ENCODE data around the gene RBMS3. TPM values are rescaled to one million over a fixed set of nuclear protein-coding genes. Genes with fewer than 3 reads are reported as not detected.

The RBMS3 gene
- total and polyA plus RNA-seq, 9 donors = 11.6 to 79.2 (median 63.1) TPM

GRCh38 chr3:29597376-29598008 is 316.6 kb downstream of the RBMS3 start:
- H3K27ac ChIP-seq = no peak overlapping the region
- H3K36me3 ChIP-seq = no peaks in the 10 kb centered on the region
- H3K4me1 ChIP-seq (ENCODE audit: insufficient read depth) = peaks cover 2% of the 10 kb centered on the region
- no peak for DNase-seq
- intact Hi-C loops (cut with DNase I) = no loop called here
- no peaks in the 10 kb centered on the region for H3K27me3 ChIP-seq
- 31 to 34% (median 34%) methylated on average over 3 of the region's 3 CpGs for WGBS, 3 donors
- H3K4me3 ChIP-seq = no peak overlapping the region
- no peaks in the 10 kb centered on the region for H3K9me3 ChIP-seq
- TF ChIP-seq CTCF (IDR thresholded peaks at IDR 0.05) (no peak), POLR2A (IDR thresholded peaks at IDR 0.05) (no peak), EP300 (IDR thresholded peaks at IDR 0.05) (no peak)

GRCh38 chr3:29601861-29602585 is 321.2 kb downstream of the RBMS3 start:
- no peaks in the 10 kb centered on the region for H3K36me3 ChIP-seq
- no peaks in the 10 kb centered on the region for H3K27me3 ChIP-seq
- H3K27ac ChIP-seq = no peak overlapping the region
- intact Hi-C loops (cut with DNase I) = no loop called here
- DNase-seq = no peak
- TF ChIP-seq CTCF (IDR thresholded peaks at IDR 0.05) (no peak), POLR2A (IDR thresholded peaks at IDR 0.05) (no peak), EP300 (IDR thresholded peaks at IDR 0.05) (no peak)
- WGBS, 3 donors = 71 to 83% (median 72%) methylated on average over 4 of the region's 4 CpGs
- H3K9me3 ChIP-seq = no peaks in the 10 kb centered on the region
- H3K4me1 ChIP-seq (ENCODE audit: insufficient read depth) = peaks cover 2% of the 10 kb centered on the region
- no peak overlapping the region for H3K4me3 ChIP-seq

- Histone ChIP-seq H3K9me3 (no peaks in the 10 kb centered on the region), H3K4me3 (no peak overlapping the region), H3K27me3 (no peaks in the 10 kb centered on the region), H3K36me3 (no peaks in the 10 kb centered on the region), H3K27ac (no peak overlapping the region), H3K4me1 (ENCODE audit: insufficient read depth) (no peaks in the 10 kb centered on the region)
- WGBS, 3 donors = 94 to 96% (median 95%) methylated on average over 2 of the region's 2 CpGs
- intact Hi-C loops (cut with DNase I) = no loop called here
- TF ChIP-seq EP300 (IDR thresholded peaks at IDR 0.05) (no peak), POLR2A (IDR thresholded peaks at IDR 0.05) (no peak), CTCF (IDR thresholded peaks at IDR 0.05) (no peak)
- DNase-seq = no peak
These were observed 325.0 kb downstream of the RBMS3 start for GRCh38 chr3:29605845-29606244.

- H3K27ac ChIP-seq = no peak overlapping the region
- no peak overlapping the region for H3K4me3 ChIP-seq
- H3K4me1 ChIP-seq (ENCODE audit: insufficient read depth) = no peaks in the 10 kb centered on the region
- H3K27me3 ChIP-seq = no peaks in the 10 kb centered on the region
- no peaks in the 10 kb centered on the region for H3K9me3 ChIP-seq
- intact Hi-C loops (cut with DNase I) = no loop called here
- TF ChIP-seq POLR2A (IDR thresholded peaks at IDR 0.05) (no peak), EP300 (IDR thresholded peaks at IDR 0.05) (no peak), CTCF (IDR thresholded peaks at IDR 0.05) (no peak)
- no peaks in the 10 kb centered on the region for H3K36me3 ChIP-seq
- DNase-seq = no peak
These were observed 325.5 kb downstream of the RBMS3 start for GRCh38 chr3:29606416-29606815.
